NCI-H1436 treated with DMSO at 0.1 percent for 48 hours (cell line): Measurements from ENCODE around the gene NPHP4.

Experiments used
- DNase-seq: peaks from one replicate; lab custom pipeline; 2025; lab: John Stamatoyannopoulos, UW

NPHP4 gene

DNA sequence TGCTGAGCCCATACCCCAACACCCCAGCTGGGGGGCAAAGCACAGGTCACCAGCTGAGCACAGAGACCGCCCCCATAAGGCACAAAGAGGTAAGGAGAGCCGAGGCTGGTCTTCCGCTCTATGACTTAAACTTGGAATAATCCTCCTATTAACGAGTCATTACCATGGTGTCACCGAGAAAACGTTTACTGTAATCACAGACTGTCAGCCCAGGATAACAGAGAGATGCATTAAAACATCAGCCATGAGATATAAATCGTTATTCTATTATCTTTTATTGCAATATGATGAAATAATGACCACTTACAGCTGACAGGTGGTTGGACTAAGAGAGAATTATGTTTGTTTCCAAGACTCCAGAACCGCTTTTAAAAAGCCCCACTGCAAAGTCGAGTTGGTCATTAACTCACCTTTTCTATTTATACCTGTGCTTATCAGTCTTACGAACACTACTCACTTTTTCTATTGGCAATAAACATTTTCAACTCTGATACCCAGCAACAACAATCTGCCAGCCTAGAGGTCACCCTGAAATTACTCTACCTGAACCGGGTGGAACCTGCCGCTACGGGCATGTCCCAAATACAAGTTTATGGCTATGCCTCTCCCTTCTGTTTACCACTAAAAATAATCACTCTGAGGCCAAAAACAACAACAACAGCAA is 21.5 kb downstream of the NPHP4 start:
- no peak for DNase-seq

DNA sequence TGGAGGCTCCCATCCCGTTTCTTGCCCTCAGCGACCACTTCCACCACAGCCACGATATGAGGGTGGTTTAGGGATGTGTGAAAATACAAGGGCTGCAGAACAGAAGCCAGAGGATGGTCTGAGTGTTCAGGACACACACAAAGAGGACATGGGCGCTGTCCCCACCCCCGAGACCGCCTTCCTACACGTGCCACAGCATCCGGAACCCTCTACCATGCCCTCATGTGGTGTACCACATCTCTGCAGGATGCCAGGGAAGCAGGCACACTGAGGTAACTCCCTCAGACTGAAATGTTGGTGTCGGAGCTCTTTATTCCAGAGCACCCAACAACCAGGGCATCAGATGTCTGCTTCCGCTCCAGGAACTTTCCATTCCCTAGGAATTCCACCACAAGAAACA is 23.1 kb downstream of the NPHP4 start:
- no peak for DNase-seq

- no peak for DNase-seq
Measured at GRCh38 chr1:5968161-5968736, 24.0 kb downstream of the NPHP4 start.

- no peak for DNase-seq
Measured at GRCh38 chr1:5967351-5968160, 24.7 kb downstream of the NPHP4 start.

DNA sequence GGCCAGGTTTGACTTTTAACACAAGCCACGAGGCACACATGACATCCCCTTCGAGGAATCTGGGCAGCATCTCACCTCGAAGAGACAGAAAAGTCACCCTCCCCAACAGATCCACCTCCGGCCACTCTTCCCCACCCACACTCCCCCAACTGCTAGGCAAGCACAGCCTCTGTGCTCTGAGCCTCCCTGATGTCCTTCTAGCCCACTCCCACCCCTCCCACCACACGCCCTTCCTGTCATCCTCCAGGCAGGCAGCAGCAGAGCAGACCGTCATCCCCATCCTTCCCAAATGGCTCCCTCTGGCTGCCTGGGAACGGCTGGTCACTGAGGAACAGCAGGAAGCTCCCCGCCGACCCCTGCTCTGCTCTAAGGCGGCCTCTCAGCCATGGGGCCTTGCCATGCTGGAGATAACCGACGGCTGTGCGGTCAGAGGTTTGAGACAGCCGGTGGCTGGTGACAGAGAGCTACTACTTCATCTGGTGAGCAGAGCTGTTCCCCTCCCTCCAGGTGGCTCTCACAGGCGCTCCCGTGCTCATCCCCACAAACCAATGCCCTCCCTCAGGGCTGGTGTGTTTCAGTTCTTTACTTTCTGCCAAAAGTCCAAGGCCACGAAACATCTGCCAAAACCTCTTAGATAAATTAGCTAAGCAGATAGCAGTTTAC is 25.6 kb downstream of the NPHP4 start:
- no peak for DNase-seq

DNA sequence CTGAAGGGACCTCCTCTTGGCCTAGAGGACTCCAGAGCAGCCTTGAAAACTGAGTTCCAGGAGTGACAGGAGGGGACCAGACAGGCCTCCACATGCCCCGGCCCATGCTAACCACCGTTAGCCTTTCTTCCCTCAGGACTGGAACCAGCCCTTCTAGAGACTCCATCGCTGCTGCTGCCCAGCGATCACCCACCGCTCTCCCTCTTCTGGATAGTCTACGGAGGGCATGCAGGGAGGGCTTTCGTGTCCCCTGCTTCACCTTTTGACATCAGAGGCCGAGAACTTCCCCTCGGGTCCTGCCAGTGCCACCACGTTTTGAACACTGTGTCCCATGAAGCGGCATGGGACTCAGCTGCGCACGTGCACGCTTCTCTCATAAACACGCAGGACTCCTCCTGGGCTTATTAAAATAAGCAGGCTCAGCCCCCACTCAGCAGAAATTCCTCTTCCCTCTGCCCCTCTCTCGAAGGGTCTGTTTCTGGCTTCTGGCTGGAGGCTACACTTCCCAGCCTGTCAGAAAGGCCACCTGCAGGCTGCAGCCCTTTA is 26.6 kb downstream of the NPHP4 start:
- no peak for DNase-seq

DNA sequence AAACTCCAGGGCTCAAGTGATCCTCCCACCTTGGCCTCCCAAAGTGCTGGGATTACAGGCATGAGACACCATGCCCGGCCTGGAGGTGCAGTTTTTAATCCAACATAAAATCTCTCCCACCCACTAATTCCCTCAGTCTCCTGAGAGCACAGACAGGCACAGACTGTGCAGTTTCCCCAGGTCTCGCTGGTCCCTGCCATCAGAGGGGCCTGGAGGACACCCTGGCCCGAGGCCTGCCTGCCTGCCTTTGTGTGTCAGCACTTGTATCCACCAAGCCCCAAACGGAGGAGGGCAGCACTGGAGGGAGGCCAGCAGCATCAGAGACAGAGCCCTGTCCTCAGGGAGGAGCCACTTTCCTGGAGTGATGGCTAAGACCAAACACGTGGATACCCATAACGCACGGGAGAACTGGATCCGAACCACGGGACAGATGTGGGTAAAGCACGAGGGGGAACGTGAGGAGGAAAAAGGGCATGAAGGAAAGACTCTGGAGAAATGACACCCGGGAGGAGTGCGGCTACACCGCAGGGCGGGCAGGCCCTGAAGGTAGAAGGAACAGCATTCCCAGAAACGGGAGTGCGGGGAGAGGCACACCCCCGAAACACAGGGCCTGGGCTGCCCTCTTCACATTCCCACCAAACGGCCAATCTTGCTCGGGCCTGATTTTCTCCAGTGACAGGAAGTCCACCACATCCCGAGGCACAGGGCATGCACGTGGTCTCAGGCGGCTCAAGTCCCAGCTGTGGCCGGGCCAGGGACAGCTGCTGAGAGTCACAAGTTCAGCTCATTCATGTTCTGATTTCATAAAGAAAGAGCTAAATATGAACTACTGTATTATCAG is 29.7 kb downstream of the NPHP4 start:
- DNase-seq, result no peak

- no peak for DNase-seq
Measured at GRCh38 chr1:5961601-5962000, 30.6 kb downstream of the NPHP4 start.

- DNase-seq, result no peak
Measured at GRCh38 chr1:5960336-5960735, 31.9 kb downstream of the NPHP4 start.

GRCh38 chr1:5959667-5960230 is 32.5 kb downstream of the NPHP4 start:
- DNase-seq, result no peak

- DNase-seq, result no peak
Measured at GRCh38 chr1:5959087-5959486, 33.1 kb downstream of the NPHP4 start.

DNA sequence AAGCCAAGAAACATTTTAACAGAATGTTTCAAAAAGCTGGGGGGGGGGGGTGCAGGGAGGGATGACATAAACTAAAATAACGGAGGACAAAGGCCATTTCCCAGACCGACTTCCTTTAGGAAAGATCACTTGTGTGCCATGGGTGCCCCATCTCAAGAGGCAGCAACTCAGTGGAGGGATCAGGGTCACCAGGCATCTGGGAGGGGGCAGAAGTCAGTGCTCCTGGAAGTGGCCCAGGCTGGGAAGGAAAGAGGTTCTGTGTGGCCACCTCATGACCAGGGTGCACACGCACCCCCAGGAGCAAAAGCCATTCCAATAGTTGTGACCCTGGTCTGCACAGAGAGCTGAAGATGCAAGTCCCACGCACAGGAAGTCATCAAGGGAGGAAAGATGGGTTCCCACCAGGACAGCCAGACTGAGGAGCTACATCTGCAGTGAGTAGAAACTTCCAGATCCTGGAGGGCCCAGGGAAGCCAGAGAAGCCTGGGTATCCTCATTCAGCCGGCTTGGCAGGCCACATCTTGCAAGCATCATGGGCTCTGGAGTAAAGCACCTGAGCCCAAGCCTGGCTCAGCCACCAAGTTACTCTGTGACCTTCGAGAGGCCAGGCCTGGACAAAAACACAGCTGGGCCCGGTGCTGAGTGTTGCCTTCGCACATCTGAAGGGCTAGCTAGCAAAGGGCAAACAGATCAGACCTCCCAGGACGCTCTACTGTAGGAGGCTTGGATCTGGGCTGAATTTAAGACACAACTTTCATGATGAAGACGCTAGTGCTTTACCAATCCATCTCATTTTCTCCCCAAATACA is 36.0 kb downstream of the NPHP4 start:
- no peak for DNase-seq

DNA sequence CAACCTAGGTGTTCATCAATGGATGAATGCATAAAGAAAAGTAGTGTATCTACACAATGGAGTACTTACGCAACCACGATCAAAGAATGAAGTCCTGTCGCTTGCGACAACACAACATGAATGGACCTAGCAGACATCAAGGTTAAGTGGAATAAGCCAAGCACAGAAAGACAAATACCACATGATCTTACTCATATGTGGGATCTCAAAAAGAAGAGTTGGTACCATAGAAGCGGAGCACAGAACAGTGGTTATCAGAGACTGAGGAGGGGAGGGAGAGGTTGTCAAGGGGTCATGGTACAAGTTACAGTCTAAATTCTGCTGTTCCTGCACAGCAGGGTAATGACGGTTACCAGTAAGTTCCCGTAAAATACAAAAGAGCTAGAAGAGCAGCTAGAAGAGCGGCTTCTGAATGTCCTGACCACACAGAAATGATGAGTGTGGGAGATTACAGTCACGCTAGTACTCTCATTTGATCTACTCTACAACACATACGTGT is 36.7 kb downstream of the NPHP4 start:
- DNase-seq, result no peak

DNA sequence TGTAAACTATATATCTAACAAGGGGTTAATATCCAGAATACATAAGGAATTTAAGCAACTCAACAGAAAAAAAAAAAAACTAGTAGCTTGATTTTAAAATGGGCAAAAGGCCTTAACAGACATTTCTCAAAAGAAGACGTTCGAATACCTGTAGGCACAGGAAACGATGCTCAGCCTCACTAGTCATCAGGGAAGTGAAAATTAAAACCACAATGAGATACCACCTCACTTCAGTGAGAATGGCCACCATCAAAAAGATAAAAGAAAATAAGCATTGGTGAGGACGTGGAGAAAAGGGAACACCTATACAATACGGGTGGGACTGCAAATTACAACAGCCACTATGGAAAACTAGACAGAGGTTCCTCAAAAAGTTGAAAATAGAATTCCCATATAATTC is 37.3 kb downstream of the NPHP4 start:
- no peak for DNase-seq

DNA sequence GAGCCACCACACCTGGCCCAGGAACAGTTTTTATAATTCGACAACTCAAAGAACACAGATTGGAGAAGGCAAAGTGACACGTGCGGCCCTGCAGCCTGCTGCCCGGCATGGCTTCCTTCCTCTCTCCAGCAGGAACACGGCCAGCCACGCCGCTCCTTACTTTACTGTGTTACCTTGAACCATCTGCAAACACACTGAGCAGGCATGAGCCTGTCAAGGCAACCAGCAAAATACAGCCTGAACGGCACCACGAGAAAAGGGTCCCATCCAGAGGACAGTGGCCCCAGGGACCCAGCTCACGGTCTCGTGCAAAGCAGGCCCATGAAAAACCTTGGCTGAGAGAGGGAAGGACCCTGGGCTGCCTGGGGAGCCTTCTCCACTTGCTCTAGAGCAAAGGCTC is 38.8 kb downstream of the NPHP4 start:
- DNase-seq, result no peak

GRCh38 chr1:5951846-5952410 is 40.3 kb downstream of the NPHP4 start:
- DNase-seq, result no peak

DNA sequence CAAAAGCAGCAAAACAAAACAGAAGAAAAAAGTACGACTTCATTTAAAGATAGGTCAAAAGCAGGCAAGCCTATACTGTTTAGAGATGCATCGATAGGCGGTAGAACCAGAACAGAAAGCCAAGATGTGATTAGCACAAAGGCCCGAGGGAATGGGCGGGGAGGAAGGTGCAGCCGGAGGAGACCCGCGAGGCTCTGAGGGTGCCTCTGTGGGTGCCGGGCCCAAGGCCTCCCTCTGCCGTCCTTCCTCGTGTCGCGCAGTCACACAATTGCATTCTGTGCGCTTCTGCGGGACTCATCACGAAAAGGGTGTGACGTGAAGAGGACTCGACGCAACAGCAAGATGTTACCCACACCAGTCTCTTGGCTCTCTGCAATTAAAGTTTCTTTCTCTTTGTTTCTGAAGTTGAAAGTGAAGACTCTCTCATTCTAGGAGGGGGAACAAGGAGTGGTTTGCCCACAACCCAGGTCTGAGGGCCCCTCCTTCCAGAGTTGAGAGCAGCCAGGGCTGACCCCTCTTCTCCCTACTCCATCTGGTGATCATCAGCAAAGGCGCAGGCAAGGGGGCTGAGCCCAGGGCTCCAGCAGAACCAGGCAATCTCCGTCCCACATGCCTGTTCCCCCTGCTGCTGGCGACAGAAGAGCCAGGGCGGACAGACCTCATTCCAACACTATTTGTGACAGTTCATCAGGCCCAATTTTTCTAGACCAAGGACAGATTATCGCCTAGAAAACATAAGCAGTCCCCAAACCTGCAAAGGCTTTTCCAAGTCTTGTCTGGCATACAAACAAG is 41.0 kb downstream of the NPHP4 start:
- DNase-seq, result no peak

DNA sequence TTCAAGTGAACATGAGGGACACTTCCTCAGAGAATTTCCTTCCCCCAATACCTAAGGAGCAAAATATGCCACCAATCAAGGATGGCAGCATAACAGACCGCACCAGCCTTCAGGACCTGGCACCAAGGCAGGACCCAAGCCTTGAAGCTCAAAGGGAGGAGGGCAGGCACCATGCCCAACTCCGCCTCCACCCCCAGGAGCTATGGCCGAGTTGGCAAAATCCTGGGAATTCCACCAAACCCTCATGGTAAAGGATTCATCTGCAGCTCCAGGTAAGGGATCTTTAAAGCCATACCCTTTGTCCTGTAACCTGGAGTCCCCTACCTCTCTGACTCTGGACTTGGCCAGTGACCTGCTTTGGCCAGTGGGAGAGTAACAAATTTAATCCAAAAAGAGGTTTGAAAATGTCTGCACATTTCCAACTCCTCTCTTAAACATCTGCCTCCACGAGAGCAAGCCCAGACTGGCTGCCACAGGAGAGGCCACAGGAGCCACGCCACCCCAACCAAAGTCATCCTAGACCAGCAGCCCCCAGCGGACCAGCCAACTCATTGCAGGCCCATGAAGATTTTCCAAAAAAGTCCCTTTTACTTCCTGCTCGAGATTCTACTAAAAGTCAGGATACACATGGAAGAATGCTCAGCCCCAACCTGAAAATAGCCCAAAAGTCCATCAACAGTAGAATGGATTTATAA is 41.9 kb downstream of the NPHP4 start:
- DNase-seq, result no peak

DNA sequence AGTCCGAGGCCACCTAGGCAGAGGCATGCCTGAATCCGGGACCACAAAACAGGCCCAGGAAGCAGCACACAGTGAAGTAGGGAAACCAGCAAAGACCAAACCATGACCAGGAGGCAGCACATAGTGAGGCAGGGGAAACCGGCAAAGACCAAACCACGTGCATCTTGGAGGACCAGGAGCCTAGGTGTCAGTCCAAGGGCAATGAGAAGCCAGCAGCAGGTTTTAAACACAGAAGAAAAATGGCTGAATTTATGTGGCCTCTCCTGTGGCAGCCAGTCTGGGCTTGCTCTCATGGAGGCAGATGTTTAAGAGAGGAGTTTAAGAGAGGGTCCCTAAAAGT is 42.5 kb downstream of the NPHP4 start:
- no peak for DNase-seq
